GM23338 (cell line): ENCODE measurements around the gene CCDC12. TPM values are rescaled to one million over a fixed set of nuclear protein-coding genes. Genes with fewer than 3 reads are reported as not detected.

Experiments used
- ATAC-seq: fragments of 200-7000 bp; cut with Tn5 transposase; 3 replicates; pipeline ENCODE4 v1.9.1; 2020
- DNase-seq: peaks from one replicate; pipeline ENCODE4 v3.0.0-alpha.2; 2015; ENCODE audit warnings: low spot score
- H2AFZ ChIP-seq: fragments of 200-600 bp; sonication (generic); 2 replicates; pipeline ENCODE4 v1.8.0; 2016; ENCODE audit warnings: antibody characterized with exemption, mild to moderate bottlenecking, moderate library complexity
- H3F3A ChIP-seq: fragments of 200-600 bp; sonication (generic); replicated peaks from 2 replicates; pipeline ENCODE4 v1.8.0; 2017; ENCODE audit warnings: antibody characterized with exemption, mixed run types, low read depth
- H3K27ac ChIP-seq: fragments of 200-600 bp; sonication (generic); 2 replicates; pipeline ENCODE4 v1.6.1; 2016; ENCODE audit warnings: low read depth
- H3K27me3 ChIP-seq: fragments of 200-600 bp; sonication (generic); 2 replicates; pipeline ENCODE4 v1.8.0; 2016; ENCODE audit warnings: mild to moderate bottlenecking, mixed run types, moderate library complexity; ENCODE audit not compliant: insufficient read depth
- H3K36me3 ChIP-seq: fragments of 200-600 bp; sonication (generic); 2 replicates; pipeline ENCODE4 v1.8.0; 2016; ENCODE audit warnings: mild to moderate bottlenecking; ENCODE audit not compliant: insufficient read depth
- H3K4me1 ChIP-seq: fragments of 200-600 bp; sonication (generic); 2 replicates; pipeline ENCODE4 v1.8.0; 2016; ENCODE audit warnings: mild to moderate bottlenecking, moderate library complexity; ENCODE audit not compliant: insufficient read depth
- H3K4me2 ChIP-seq: fragments of 200-600 bp; sonication (generic); 2 replicates; pipeline ENCODE4 v1.7.1; 2017; ENCODE audit warnings: mixed run types
- H3K4me3 ChIP-seq: fragments of 200-600 bp; sonication (generic); 2 replicates; pipeline ENCODE4 v1.6.1; 2016; ENCODE audit warnings: mixed run types
- H3K79me2 ChIP-seq: fragments of 200-600 bp; sonication (generic); replicated peaks from 2 replicates; pipeline ENCODE4 v1.8.0; 2017; ENCODE audit warnings: mild to moderate bottlenecking; ENCODE audit not compliant: insufficient read depth
- H3K9me2 ChIP-seq: fragments of 200-600 bp; sonication (generic); 2 replicates; pipeline ENCODE4 v1.8.0; 2017; ENCODE audit not compliant: insufficient read depth
- H4K20me1 ChIP-seq: fragments of 200-600 bp; sonication (generic); replicated peaks from 2 replicates; pipeline ENCODE4 v1.8.0; 2017; ENCODE audit warnings: mild to moderate bottlenecking; ENCODE audit not compliant: insufficient read depth
- H3K27ac Mint-ChIP-seq: 2 replicates; pipeline ENCODE4 v1.8.0; 2020; ENCODE audit warnings: inconsistent platforms, mild to moderate bottlenecking, moderate library complexity, mixed read lengths
- H3K27me3 Mint-ChIP-seq: 3 replicates; pipeline ENCODE4 v1.8.0; 2022; ENCODE audit warnings: low read depth, mild to moderate bottlenecking, moderate library complexity, mixed read lengths, inconsistent platforms; ENCODE audit not compliant: insufficient read depth, poor library complexity
- H3K36me3 Mint-ChIP-seq: 3 replicates; pipeline ENCODE4 v1.8.0; 2021; ENCODE audit warnings: low read depth, mild to moderate bottlenecking, inconsistent platforms, moderate library complexity, mixed read lengths
- H3K4me1 Mint-ChIP-seq: 3 replicates; pipeline ENCODE4 v1.8.0; 2020; ENCODE audit warnings: mild to moderate bottlenecking, inconsistent platforms, mixed read lengths
- H3K4me3 Mint-ChIP-seq: 3 replicates; pipeline ENCODE4 v1.8.0; 2021; ENCODE audit warnings: moderate library complexity, mild to moderate bottlenecking, inconsistent platforms, mixed read lengths
- H3K9me3 Mint-ChIP-seq: 3 replicates; pipeline ENCODE4 v1.8.0; 2020; ENCODE audit warnings: moderate library complexity, mild to moderate bottlenecking, inconsistent platforms, mixed read lengths
- CREB1 ChIP-seq: fragments of 250-450 bp; sonication (Bioruptor Pico); IDR thresholded peaks from 2 replicates; pipeline ENCODE4 v1.5.0; 2020; ENCODE audit warnings: low read depth, mild to moderate bottlenecking, moderate library complexity
- ETS1 ChIP-seq: IDR thresholded peaks from 2 replicates; pipeline ENCODE4 v1.6.1; 2016; ENCODE audit warnings: antibody characterized with exemption
- EZH2 ChIP-seq: fragments of 200-600 bp; sonication (generic); IDR thresholded peaks from one replicate; pipeline ENCODE4 v1.8.0; 2017; ENCODE audit warnings: antibody characterized with exemption, mild to moderate bottlenecking, low read depth; ENCODE audit not compliant: unreplicated experiment
- EZH2phosphoT487 ChIP-seq: fragments of 200-600 bp; sonication (generic); IDR thresholded peaks from one replicate; pipeline ENCODE4 v1.8.1; 2018; ENCODE audit warnings: antibody characterized with exemption; ENCODE audit not compliant: unreplicated experiment
- NANOG ChIP-seq: IDR thresholded peaks from 2 replicates; pipeline ENCODE4 v1.6.1; 2016; ENCODE audit warnings: antibody characterized with exemption, borderline replicate concordance
- POLR2AphosphoS5 ChIP-seq: IDR thresholded peaks from 2 replicates; pipeline ENCODE4 v1.6.1; 2016; ENCODE audit warnings: antibody characterized with exemption, low read depth
- STAT1 ChIP-seq: IDR thresholded peaks from one replicate; pipeline ENCODE4 v1.6.1; 2016; ENCODE audit warnings: antibody characterized with exemption; ENCODE audit not compliant: unreplicated experiment
- ZNF114 ChIP-seq: fragments of 250-450 bp; sonication (Bioruptor Pico); IDR thresholded peaks from 2 replicates; pipeline ENCODE4 v1.5.0; 2020; ENCODE audit warnings: mild to moderate bottlenecking, moderate library complexity
- ZNF331 ChIP-seq: fragments of 250-450 bp; sonication (Bioruptor Pico); IDR thresholded peaks from 2 replicates; pipeline ENCODE4 v1.5.0; 2020; ENCODE audit warnings: low read depth, mild to moderate bottlenecking, moderate library complexity
- ZNF462 ChIP-seq: fragments of 250-450 bp; sonication (Bioruptor Pico); IDR thresholded peaks from 2 replicates; pipeline ENCODE4 v1.5.0; 2020; ENCODE audit warnings: mild to moderate bottlenecking, moderate library complexity
- polyA plus RNA-seq: library from polyadenylated mRNA; unstranded; fragments of >200 nt; fragmentation: Nextera tagmentation; extraction: Ambion mirVana; gene quantifications from 2 replicates; pipeline ENCODE4 v1.2.1, GENCODE V29; 2016
- total RNA-seq: library from RNA; depleted of rRNA; stranded (reverse); fragments of >200 nt; shearing (Covaris generic); gene quantifications from 2 replicates; pipeline ENCODE4 v1.2.3, GENCODE V29; 2014
- TF ChIP-seq, protein P1 (sequence below), 2 experiments: fragments of 200-600 bp in 1 of 2; sonication (generic) in 1 of 2; conservative IDR thresholded peaks; 2 replicates each; pipeline versions ENCODE4 v1.5.1 to v1.6.1; 2016 to 2017; ENCODE audit warnings: antibody characterized with exemption in 2 of 2, low read depth in 2 of 2, mild to moderate bottlenecking in 2 of 2, moderate library complexity in 1 of 2

The CCDC12 gene
- total and polyA plus RNA-seq, 2 experiments from 2014 or later, result 42.9 to 133 TPM

GRCh38 chr3:46901061-46901460 is 75.5 kb downstream of the CCDC12 start:
- Histone ChIP-seq H3F3A (no peaks in the 10 kb centered on the region), H3K79me2 (no peaks in the 10 kb centered on the region), H3K4me3 (no peak overlapping the region), H3K9me2 (no peaks in the 10 kb centered on the region), H3K27ac (no peak overlapping the region), H3K27me3 (peaks cover 17% of the 10 kb centered on the region), H4K20me1 (0 out of 2 replicates have a peak, but pooled peaks cover 3% of the 10 kb centered on the region), H3K36me3 (no peaks in the 10 kb centered on the region), H2AFZ (no peak overlapping the region), H3K4me1 (no peaks in the 10 kb centered on the region), H3K4me2 (no peak overlapping the region)
- DNase-seq, result no peak
- no peak for ATAC-seq
- H3K27me3 Mint-ChIP-seq, result peaks cover 23% of the 10 kb centered on the region
- no peak overlapping the region for H3K4me3 Mint-ChIP-seq
- H3K9me3 Mint-ChIP-seq, result no peaks in the 10 kb centered on the region
- no peaks in the 10 kb centered on the region for H3K36me3 Mint-ChIP-seq
- TF ChIP-seq ETS1, result no peak
- no peak for TF ChIP-seq STAT1
- TF ChIP-seq CREB1 (CRISPR knock-in tag), result no peak
- no peak for TF ChIP-seq ZNF331 (CRISPR knock-in tag)
- no peak for TF ChIP-seq ZNF114 (CRISPR knock-in tag)
- TF ChIP-seq EZH2, result no peak
- no peak for TF ChIP-seq POLR2AphosphoS5
- no peak for TF ChIP-seq NANOG
- TF ChIP-seq EZH2phosphoT487, result no peak
- TF ChIP-seq, protein P1, sequence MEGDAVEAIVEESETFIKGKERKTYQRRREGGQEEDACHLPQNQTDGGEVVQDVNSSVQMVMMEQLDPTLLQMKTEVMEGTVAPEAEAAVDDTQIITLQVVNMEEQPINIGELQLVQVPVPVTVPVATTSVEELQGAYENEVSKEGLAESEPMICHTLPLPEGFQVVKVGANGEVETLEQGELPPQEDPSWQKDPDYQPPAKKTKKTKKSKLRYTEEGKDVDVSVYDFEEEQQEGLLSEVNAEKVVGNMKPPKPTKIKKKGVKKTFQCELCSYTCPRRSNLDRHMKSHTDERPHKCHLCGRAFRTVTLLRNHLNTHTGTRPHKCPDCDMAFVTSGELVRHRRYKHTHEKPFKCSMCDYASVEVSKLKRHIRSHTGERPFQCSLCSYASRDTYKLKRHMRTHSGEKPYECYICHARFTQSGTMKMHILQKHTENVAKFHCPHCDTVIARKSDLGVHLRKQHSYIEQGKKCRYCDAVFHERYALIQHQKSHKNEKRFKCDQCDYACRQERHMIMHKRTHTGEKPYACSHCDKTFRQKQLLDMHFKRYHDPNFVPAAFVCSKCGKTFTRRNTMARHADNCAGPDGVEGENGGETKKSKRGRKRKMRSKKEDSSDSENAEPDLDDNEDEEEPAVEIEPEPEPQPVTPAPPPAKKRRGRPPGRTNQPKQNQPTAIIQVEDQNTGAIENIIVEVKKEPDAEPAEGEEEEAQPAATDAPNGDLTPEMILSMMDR (conservative IDR thresholded peaks at IDR 0.05; ENCODE audit: low read depth in 2 of 2), result no peak
- no peak overlapping the region for H3K27ac Mint-ChIP-seq
- H3K4me1 Mint-ChIP-seq, result peaks cover 8% of the 10 kb centered on the region; the same call in 2 of the 3 replicates

DNA sequence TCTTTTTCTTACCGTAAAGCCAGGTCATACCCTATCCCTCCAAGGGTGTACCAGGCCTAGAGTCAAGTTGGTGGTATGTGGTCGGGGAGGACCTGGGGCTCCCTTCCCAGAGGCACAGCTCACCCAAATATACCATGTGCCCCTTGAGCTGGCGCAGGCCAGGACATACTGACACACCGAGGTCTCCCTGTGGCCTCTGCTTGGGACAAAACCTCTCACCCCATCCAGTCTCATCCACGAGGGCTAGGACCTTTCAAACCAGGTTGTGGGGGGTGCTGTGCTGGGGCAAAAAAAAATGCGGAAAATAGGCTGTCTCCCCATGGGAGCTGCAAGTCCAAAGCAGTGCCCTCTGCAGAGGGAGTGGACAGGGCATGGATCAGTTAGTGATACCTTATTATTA is 76.2 kb downstream of the CCDC12 start:
- no peak for DNase-seq
- H3K36me3 Mint-ChIP-seq, result no peaks in the 10 kb centered on the region
- H3K9me2 ChIP-seq, result no peaks in the 10 kb centered on the region
- no peaks in the 10 kb centered on the region for H3F3A ChIP-seq
- peaks cover 8% of the 10 kb centered on the region; the same call in 2 of the 3 replicates for H3K4me1 Mint-ChIP-seq
- no peak overlapping the region for H3K4me3 ChIP-seq
- no peak overlapping the region for H3K4me3 Mint-ChIP-seq
- peaks cover 19% of the 10 kb centered on the region for H3K27me3 ChIP-seq
- H4K20me1 ChIP-seq, result 0 out of 2 replicates have a peak, but pooled peaks cover 3% of the 10 kb centered on the region
- no peak for ATAC-seq
- no peak overlapping the region for H3K27ac ChIP-seq
- H3K36me3 ChIP-seq, result no peaks in the 10 kb centered on the region
- no peaks in the 10 kb centered on the region for H3K9me3 Mint-ChIP-seq
- H3K79me2 ChIP-seq, result no peaks in the 10 kb centered on the region
- H3K27me3 Mint-ChIP-seq, result peaks cover 25% of the 10 kb centered on the region
- no peak overlapping the region for H3K27ac Mint-ChIP-seq
- H3K4me2 ChIP-seq, result no peak overlapping the region
- no peaks in the 10 kb centered on the region for H3K4me1 ChIP-seq
- no peak overlapping the region for H2AFZ ChIP-seq
- no peak for TF ChIP-seq EZH2phosphoT487
- TF ChIP-seq NANOG, result no peak
- TF ChIP-seq EZH2, result no peak
- TF ChIP-seq POLR2AphosphoS5, result no peak
- no peak for TF ChIP-seq ZNF462 (CRISPR knock-in tag)
